Activated CD4-positive, alpha-beta T cell treated with anti-CD3 and anti-CD28 coated beads for 1 hour (primary cell): ENCODE measurements around the gene ADAMTS19.
"Not testable (repeated sequence)": the region's sequence is repeated elsewhere in the genome, so short reads cannot be mapped to it uniquely, and the experiment has no call there.

Experiments
- DNase-seq: peaks from one replicate; pipeline ENCODE4 v3.0.0-alpha.2; 2020

ADAMTS19 gene

GRCh38 chr5:129474544-129474943, 14.4 kb downstream of the ADAMTS19 start:
- no peak for DNase-seq

- no peak for DNase-seq
These were observed 16.7 kb downstream of the ADAMTS19 start for GRCh38 chr5:129476751-129477150.

DNA sequence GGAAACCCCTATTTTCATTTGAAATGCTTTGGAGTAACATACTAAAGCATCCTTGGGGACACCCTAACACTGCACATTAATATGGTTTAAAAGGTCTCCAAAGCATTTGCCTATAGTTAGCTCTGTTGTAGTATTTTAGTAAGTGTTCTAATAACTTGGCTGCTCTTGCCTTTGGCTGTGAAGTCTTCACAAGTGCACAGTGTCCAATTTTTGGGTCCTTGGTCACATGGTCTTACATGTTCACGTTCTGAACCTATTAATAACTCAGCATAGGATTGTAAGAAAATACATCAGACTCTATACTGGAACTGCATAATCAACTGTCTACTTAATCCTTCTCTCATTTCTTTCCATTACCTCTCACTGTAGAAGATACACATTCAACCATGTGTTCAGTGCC, 17.4 kb downstream of the ADAMTS19 start:
- DNase-seq: no peak

DNA sequence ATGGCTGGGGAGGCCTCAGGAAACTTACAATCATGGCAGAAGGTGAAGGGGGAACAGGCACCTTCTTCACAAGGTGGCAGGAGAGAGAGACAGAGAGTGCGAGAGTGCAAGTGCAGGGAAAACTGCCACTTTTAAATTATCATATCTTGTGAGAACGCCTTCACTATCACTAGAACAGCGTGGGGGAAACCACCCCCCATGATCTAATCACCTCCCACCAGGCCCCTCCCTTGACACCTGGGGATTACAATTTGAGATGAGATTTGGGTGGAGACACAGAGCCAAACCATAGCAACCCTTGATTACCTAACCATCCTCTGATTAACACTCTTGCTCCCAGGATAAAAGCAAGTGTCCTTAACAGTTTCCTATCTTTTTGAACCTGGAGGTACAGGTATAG, 21.1 kb downstream of the ADAMTS19 start:
- no peak for DNase-seq

GRCh38 chr5:129496421-129496820, 36.3 kb downstream of the ADAMTS19 start:
- DNase-seq: no peak

DNA sequence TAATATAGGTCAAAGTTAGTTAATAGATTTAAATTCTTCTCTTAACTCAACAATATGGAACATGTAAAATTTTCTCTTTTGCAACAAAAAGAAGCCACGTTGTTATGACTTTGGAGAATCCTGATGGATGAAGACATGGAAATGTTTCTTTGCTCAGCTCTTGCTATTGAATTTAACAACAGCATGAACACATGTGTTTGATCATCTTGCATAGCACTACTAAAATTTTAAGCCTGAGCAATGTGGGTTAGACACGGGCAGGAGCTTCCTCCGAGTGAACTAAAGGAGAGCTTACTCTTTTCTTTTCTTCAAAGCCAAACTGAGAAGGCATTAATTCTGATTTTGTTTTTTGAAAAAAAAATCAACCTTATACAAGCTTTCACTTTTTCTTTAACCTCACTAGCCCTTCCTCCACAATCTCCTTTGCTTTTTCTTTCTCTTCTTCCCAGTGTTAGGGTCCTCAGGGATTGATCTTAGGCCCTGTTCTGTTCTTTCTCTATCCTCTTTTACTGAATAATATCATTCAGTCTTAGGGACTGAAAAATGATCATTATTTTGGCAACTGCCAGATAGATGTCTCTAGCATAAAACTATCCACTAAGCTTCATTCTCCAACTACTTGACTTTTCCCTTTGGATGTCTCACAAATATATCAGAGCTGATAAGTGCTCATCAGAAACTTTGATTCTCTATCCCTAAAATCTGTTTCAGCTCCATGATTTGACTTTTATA, 36.9 kb downstream of the ADAMTS19 start:
- DNase-seq: no peak

- no peak for DNase-seq
These were observed 39.2 kb downstream of the ADAMTS19 start for GRCh38 chr5:129499208-129499852.

- no peak for DNase-seq
These were observed 40.0 kb downstream of the ADAMTS19 start for GRCh38 chr5:129500101-129500500.

- no peak for DNase-seq
These were observed 46.0 kb downstream of the ADAMTS19 start for GRCh38 chr5:129506086-129506485.

- DNase-seq: no peak
These were observed 46.9 kb downstream of the ADAMTS19 start for GRCh38 chr5:129506950-129507349.

- DNase-seq: no peak
These were observed 47.4 kb downstream of the ADAMTS19 start for GRCh38 chr5:129507527-129507926.

GRCh38 chr5:129508606-129509005, 48.5 kb downstream of the ADAMTS19 start:
- no peak for DNase-seq

- DNase-seq: no peak
These were observed 49.4 kb downstream of the ADAMTS19 start for GRCh38 chr5:129509363-129509975.

DNA sequence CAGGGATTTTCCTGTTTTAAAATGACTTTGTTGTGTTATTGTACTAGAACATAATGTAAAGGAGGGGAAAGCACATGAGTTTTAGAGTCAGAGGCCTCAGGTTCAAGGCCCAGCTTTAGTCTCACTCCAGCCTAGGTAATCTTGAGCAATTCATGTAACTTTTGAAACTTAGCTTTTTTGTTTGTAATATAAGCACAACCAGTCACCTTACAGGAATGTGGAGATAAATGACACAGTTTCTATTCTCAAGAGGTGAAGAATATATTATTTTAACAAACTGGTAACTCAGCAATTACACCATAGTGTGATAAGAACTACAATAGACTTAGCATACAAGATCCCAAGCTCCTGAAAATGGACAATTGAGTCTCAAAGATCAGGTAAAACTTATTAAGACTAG, 51.2 kb downstream of the ADAMTS19 start:
- no peak for DNase-seq

GRCh38 chr5:129541051-129541450, 81.0 kb downstream of the ADAMTS19 start:
- DNase-seq: no peak

DNA sequence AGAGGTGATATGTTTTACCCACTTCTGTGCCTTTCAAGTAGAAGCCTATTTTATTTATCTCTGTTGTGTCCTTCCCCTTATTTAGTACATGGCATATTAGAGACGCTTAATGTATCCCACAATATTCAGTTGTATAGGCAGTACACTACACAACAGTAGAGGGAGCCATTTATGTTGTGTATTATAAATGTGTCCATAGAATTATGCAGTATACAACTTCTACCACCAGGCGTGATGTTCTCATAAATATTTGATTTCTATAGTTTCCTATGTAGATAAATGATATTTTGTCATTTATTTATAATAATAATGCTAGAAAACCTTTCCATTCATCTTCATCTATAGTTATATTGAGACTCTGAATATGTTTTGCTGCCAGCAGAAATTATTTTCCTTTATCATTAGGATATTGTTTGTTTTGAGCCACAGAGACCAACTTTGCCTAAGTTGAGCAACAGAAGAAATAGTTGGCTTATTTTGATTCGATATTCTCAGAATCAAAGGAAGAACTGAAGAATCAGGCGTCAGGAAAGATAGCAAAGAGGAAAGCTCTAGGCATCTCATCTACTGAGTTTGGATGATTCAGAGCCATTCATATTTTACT, 81.7 kb downstream of the ADAMTS19 start:
- DNase-seq: no peak

GRCh38 chr5:129547137-129547536, 87.0 kb downstream of the ADAMTS19 start:
- DNase-seq: no peak

GRCh38 chr5:129554134-129554904, 94.2 kb downstream of the ADAMTS19 start:
- DNase-seq: no peak

- DNase-seq: no peak
These were observed 103.5 kb downstream of the ADAMTS19 start for GRCh38 chr5:129563585-129563984.

- no peak for DNase-seq
These were observed 109.2 kb downstream of the ADAMTS19 start for GRCh38 chr5:129569295-129569694.

DNA sequence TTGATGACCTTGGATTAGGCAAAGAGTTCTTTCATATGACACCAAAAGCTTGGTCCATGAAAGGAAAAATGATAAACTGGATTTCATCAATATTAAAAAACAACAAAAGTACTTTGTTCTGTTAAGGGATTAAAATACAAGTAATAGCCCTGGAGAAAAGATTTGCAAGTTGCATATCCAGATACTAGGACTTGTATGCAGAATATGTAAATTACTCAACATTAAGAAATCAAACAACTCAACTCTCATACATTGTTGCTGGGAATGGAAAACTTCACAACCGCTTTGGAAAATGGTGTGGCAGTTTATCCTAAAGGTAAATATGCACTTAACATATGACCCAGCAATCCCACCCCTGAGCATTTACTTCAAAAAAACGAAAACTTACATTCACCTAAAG, 112.0 kb downstream of the ADAMTS19 start:
- DNase-seq: no peak

DNA sequence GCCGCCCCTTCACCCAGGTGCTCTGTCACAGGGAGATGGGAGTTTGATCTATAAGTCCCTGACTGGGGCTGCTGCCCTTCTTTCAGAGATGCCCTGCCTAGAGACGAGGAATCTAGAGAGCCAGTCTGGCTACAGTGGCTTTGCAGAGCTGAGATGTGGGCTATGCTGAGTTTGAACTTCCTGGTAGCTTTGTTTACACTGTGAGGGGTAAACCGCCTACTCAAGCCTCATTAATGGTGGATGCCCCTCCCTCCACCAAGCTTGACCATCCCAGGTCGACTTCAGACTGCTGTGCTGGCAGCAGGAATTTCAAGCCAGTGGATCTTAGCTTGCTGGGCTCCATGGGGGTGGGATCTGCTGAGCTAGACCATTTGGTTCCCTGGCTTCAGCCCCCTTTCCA, 124.4 kb downstream of the ADAMTS19 start:
- DNase-seq: not testable (repeated sequence)
